ENCODE data around the gene PAX2.

GRCh38 chr10:100790761-100791208, 45.4 kb downstream of the PAX2 start:
- TF ChIP-seq POLR2A (IDR thresholded peaks at IDR 0.05), result no peak
- no peak for TF ChIP-seq CTCF (IDR thresholded peaks at IDR 0.05)

All from esophagus squamous epithelium (tissue), 4 donors.